ENCODE data around the gene RGP1.
A peak's percentile ranks its signal among the peaks of the same experiment; 100 is the strongest.

RGP1 gene

DNA sequence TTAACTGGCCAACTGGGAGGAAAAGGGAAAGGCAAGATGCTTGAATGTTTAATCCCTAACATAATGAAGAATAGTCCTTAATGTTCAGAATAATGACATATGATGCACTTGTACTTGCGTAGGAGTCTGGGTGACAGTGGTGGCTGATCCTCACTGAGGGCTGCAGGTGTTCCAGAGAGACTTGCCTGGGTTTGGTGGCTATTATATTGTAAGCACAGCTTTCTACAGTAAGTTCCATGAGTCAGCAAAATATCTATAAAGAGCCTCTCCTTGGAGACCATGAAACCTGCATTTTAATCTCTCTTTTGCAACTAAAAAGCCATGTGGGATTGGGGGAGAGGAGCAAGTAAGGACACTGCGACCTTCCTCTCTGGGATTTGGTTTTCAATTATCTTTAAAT is 40.5 kb downstream of the RGP1 start:
- H3K27ac ChIP-seq (ENCODE audit: low read depth in 2 of 2, low read length in 2 of 2), result no peak overlapping the region
- no peak overlapping the region for H3K9ac ChIP-seq (ENCODE audit: low read depth in 1 of 2, low read length in 2 of 2)
- peaks cover 3 to 7% of the 10 kb centered on the region in 2 donors for H3K36me3 ChIP-seq (ENCODE audit: control insufficient read depth in 2 of 2, insufficient read depth in 2 of 2, low read length in 2 of 2)
- no peaks in the 10 kb centered on the region for H3K27me3 ChIP-seq (ENCODE audit: control insufficient read depth in 2 of 2, insufficient read depth in 2 of 2, low read length in 2 of 2)
- no peak overlapping the region for H3K4me3 ChIP-seq (ENCODE audit: low read length in 2 of 2)
- peaks cover 6 to 10% of the 10 kb centered on the region in 2 donors for H3K4me1 ChIP-seq (ENCODE audit: control insufficient read depth in 2 of 2, insufficient read depth in 2 of 2, low read length in 2 of 2)
- H3K9me3 ChIP-seq (ENCODE audit: control insufficient read depth in 2 of 2, low read length in 2 of 2), result no peaks in the 10 kb centered on the region

DNA sequence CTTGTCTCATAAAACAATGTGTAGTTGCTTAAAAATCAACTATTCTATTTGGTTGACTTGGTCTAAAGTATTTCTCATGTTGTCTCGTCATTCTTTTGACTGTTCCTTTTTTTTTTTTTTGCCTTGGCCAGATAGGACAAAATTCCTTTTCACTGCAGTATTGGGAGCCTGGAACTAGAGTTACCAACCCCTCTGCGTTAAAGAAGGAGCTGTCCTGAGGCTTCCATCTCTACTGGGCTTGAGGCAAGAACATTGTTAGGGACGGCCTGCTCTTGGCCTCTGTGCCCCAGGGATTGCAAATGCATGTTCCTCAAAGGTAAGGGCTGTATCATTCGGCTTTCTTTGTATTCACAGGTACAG is 40.9 kb downstream of the RGP1 start:
- no peaks in the 10 kb centered on the region for H3K9me3 ChIP-seq (ENCODE audit: control insufficient read depth in 2 of 2, low read length in 2 of 2)
- no peaks in the 10 kb centered on the region for H3K27me3 ChIP-seq (ENCODE audit: control insufficient read depth in 2 of 2, insufficient read depth in 2 of 2, low read length in 2 of 2)
- H3K4me3 ChIP-seq (ENCODE audit: low read length in 2 of 2), result no peak overlapping the region
- no peak overlapping the region for H3K27ac ChIP-seq (ENCODE audit: low read depth in 2 of 2, low read length in 2 of 2)
- peaks cover 3 to 7% of the 10 kb centered on the region in 2 donors for H3K36me3 ChIP-seq (ENCODE audit: control insufficient read depth in 2 of 2, insufficient read depth in 2 of 2, low read length in 2 of 2)
- peaks cover 6 to 10% of the 10 kb centered on the region in 2 donors for H3K4me1 ChIP-seq (ENCODE audit: control insufficient read depth in 2 of 2, insufficient read depth in 2 of 2, low read length in 2 of 2)
- H3K9ac ChIP-seq (ENCODE audit: low read depth in 1 of 2, low read length in 2 of 2), result no peak overlapping the region

DNA sequence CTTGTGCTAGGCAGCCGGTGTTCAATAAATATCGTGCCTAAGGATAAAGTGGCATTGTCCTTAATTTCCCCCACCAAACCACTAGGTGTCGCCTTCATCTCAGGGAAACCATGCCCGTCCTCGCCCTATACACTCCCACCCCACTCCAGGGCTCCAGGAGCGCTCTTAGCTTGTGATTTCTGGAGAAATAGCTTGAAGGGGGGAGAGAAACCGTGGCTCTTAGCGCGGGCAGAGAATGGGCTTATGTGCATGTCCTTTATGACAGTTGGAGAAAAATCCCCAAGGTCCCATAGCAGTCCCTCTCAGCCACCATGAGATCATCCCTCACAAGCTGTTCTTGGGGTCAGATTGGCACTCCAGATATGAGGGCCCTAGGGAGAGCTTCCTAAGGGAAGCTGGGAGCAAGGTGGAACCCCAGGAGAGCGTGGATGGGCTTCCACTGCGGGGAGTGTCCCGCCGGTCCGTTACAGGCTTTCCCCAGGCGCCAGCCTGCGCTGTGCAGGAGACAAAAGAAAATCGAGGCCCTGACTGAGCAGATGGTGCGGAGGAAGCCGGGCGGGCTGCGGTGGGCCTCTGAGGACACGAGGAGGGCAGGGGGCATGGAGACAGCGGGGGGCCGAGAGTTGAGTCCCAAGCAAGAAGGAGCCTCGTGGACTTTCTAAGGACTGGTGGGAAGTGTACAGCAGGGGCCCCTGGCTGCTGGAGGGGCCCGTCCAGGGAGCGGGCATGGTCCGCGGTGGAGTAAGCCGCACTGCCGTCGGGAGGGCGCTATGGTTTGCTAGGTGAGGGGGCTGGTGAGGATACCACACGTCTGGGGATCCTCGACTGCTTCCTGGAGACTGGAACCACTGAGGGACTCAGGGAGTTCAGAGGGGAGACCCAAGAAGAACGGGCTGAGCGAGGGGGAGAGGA is 41.6 kb downstream of the RGP1 start:
- no peaks in the 10 kb centered on the region for H3K27me3 ChIP-seq (ENCODE audit: control insufficient read depth in 2 of 2, insufficient read depth in 2 of 2, low read length in 2 of 2)
- peak overlapping the region in 1 of 2 donors; percentile 33 for H3K27ac ChIP-seq (ENCODE audit: low read depth in 2 of 2, low read length in 2 of 2)
- H3K9me3 ChIP-seq (ENCODE audit: control insufficient read depth in 2 of 2, low read length in 2 of 2), result no peaks in the 10 kb centered on the region
- H3K4me1 ChIP-seq (ENCODE audit: control insufficient read depth in 2 of 2, insufficient read depth in 2 of 2, low read length in 2 of 2), result peaks cover 6 to 10% of the 10 kb centered on the region in 2 donors
- no peak overlapping the region for H3K4me3 ChIP-seq (ENCODE audit: low read length in 2 of 2)
- H3K9ac ChIP-seq (ENCODE audit: low read depth in 1 of 2, low read length in 2 of 2), result no peak overlapping the region
- H3K36me3 ChIP-seq (ENCODE audit: control insufficient read depth in 2 of 2, insufficient read depth in 2 of 2, low read length in 2 of 2), result peaks cover 3 to 4% of the 10 kb centered on the region in 2 donors

DNA sequence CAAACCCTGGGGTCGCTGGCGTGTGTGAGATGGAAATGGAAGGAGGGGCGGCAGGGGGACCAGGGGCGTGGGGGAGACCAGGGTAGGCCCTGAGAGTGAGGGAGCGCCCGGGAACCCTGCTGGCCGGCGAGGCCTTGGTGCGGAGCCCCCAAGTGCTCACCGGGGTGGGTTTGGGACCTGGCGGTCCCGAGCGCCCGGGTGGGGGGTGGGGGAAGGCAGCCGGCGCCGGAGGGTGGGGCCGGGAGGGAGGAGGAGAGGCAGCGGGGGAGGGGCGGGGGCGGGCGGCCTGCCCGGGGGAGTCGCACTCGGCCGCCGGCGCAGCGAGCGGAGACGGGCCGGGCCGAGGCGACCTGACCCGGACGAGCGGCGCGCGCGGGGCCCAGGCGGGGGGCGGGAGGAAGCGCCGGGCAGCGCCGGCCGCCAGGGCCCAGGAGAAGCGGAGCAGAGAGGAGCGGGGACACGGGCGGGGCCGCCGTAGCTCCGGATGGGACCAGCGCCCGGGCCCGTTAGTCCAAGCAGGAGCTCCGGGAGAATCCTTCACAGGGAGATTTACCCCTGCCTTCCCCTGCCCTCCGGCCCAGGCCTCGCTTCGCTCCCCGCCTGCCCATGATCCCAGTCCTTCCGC is 42.3 kb downstream of the RGP1 start, which contains the start of gene NPR2:
NPR2 (plus strand) TSS at position 295 of the 625 bp plus-strand sequence. CDS start 818 bp downstream, outside the sequence.
- H3K4me3 ChIP-seq (ENCODE audit: low read length in 2 of 2), result peak within 1 kb of the TSS in 1 of 2 donors; percentile 22
- H3K27ac ChIP-seq (ENCODE audit: low read depth in 2 of 2, low read length in 2 of 2), result peak within 1 kb of the TSS in 1 of 2 donors; percentile 33

DNA sequence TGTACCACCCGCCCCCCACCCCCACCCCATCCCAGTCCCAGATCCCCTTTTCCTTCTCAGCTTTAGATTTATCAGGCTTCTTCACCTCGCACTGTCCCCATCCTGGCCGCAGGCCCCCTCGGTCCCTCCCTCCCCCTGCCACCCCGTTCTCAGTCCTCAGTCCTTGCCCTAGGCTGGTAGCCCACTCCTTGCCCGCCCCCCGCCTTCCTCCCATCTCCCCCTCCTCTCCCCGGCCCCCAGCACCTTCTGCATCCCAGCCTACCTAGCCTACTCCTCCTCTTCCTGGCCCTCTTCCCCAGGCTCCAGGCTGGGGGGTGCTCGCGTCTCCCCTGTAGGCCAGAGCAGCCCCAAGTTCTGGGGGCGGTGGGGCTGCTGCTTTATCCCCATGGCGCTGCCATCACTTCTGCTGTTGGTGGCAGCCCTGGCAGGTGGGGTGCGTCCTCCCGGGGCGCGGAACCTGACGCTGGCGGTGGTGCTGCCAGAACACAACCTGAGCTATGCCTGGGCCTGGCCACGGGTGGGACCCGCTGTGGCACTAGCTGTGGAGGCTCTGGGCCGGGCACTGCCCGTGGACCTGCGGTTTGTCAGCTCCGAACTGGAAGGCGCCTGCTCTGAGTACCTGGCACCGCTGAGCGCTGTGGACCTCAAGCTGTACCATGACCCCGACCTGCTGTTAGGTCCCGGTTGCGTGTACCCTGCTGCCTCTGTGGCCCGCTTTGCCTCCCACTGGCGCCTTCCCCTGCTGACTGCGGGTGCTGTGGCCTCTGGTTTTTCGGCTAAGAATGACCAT is 43.1 kb downstream of the RGP1 start:
- Histone ChIP-seq H3K4me3 (ENCODE audit: low read length in 2 of 2) (no peak overlapping the region), H3K9me3 (ENCODE audit: control insufficient read depth in 2 of 2, low read length in 2 of 2) (no peaks in the 10 kb centered on the region), H3K9ac (ENCODE audit: low read depth in 1 of 2, low read length in 2 of 2) (no peak overlapping the region), H3K36me3 (ENCODE audit: control insufficient read depth in 2 of 2, insufficient read depth in 2 of 2, low read length in 2 of 2) (peaks cover 3 to 4% of the 10 kb centered on the region in 2 donors), H3K27ac (ENCODE audit: low read depth in 2 of 2, low read length in 2 of 2) (no peak overlapping the region), H3K4me1 (ENCODE audit: control insufficient read depth in 2 of 2, insufficient read depth in 2 of 2, low read length in 2 of 2) (peaks cover 6 to 10% of the 10 kb centered on the region in 2 donors), H3K27me3 (ENCODE audit: control insufficient read depth in 2 of 2, insufficient read depth in 2 of 2, low read length in 2 of 2) (no peaks in the 10 kb centered on the region)

More for the DNA sequence above, 42.3 kb downstream of the RGP1 start, which contains the start of gene NPR2:
- peak within 1 kb of the TSS in 1 of 2 donors; percentile 12 for H3K9ac ChIP-seq (ENCODE audit: low read depth in 1 of 2, low read length in 2 of 2)
- H3K4me1 ChIP-seq (ENCODE audit: control insufficient read depth in 2 of 2, insufficient read depth in 2 of 2, low read length in 2 of 2), result peaks cover 6 to 10% of the 10 kb centered on the region in 2 donors
- no peaks in the 10 kb centered on the region for H3K9me3 ChIP-seq (ENCODE audit: control insufficient read depth in 2 of 2, low read length in 2 of 2)
- H3K36me3 ChIP-seq (ENCODE audit: control insufficient read depth in 2 of 2, insufficient read depth in 2 of 2, low read length in 2 of 2), result peaks cover 3 to 4% of the 10 kb centered on the region in 2 donors
- H3K27me3 ChIP-seq (ENCODE audit: control insufficient read depth in 2 of 2, insufficient read depth in 2 of 2, low read length in 2 of 2), result no peaks in the 10 kb centered on the region

DNA sequence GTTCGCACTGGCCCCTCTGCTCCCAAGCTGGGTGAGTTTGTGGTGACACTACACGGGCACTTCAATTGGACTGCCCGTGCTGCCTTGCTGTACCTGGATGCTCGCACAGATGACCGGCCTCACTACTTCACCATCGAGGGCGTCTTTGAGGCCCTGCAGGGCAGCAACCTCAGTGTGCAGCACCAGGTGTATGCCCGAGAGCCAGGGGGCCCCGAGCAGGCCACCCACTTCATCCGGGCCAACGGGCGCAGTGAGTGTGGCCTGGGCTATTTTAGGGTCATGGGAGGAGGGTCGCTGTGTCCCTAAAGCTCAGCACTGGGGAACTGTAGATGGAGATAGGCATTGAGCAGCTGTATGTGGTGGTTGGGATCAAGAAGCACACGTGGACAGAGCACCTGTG is 43.7 kb downstream of the RGP1 start:
- Histone ChIP-seq H3K27ac (ENCODE audit: low read depth in 2 of 2, low read length in 2 of 2) (no peak overlapping the region), H3K9ac (ENCODE audit: low read depth in 1 of 2, low read length in 2 of 2) (no peak overlapping the region), H3K36me3 (ENCODE audit: control insufficient read depth in 2 of 2, insufficient read depth in 2 of 2, low read length in 2 of 2) (peaks cover 3 to 4% of the 10 kb centered on the region in 2 donors), H3K9me3 (ENCODE audit: control insufficient read depth in 2 of 2, low read length in 2 of 2) (no peaks in the 10 kb centered on the region), H3K4me1 (ENCODE audit: control insufficient read depth in 2 of 2, insufficient read depth in 2 of 2, low read length in 2 of 2) (peaks cover 6 to 10% of the 10 kb centered on the region in 2 donors), H3K27me3 (ENCODE audit: control insufficient read depth in 2 of 2, insufficient read depth in 2 of 2, low read length in 2 of 2) (no peaks in the 10 kb centered on the region), H3K4me3 (ENCODE audit: low read length in 2 of 2) (no peak overlapping the region)

DNA sequence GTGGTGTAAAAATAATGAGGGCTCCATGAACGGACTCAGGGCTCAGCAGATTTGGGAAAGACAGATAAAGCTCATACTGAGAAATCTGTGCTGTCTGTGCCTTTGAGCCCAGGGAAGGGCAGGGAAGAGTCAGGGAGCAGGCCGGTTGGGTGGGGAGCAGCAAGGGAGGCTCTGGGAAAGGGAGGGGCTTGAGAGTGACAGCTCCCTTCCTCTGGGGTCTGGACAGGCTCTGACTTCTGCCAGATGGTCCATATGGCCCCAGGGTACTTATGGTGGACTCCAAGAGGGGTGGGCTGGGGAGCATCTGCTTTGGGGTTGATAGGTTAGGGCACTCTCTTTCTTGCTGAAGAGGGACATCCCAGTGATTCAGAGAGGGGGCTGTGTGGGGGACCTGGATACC is 44.4 kb downstream of the RGP1 start:
- Histone ChIP-seq H3K27me3 (ENCODE audit: control insufficient read depth in 2 of 2, insufficient read depth in 2 of 2, low read length in 2 of 2) (no peaks in the 10 kb centered on the region), H3K4me3 (ENCODE audit: low read length in 2 of 2) (no peak overlapping the region), H3K9ac (ENCODE audit: low read depth in 1 of 2, low read length in 2 of 2) (no peak overlapping the region), H3K36me3 (ENCODE audit: control insufficient read depth in 2 of 2, insufficient read depth in 2 of 2, low read length in 2 of 2) (peaks cover 3 to 4% of the 10 kb centered on the region in 2 donors), H3K9me3 (ENCODE audit: control insufficient read depth in 2 of 2, low read length in 2 of 2) (no peaks in the 10 kb centered on the region), H3K4me1 (ENCODE audit: control insufficient read depth in 2 of 2, insufficient read depth in 2 of 2, low read length in 2 of 2) (peaks cover 6 to 10% of the 10 kb centered on the region in 2 donors), H3K27ac (ENCODE audit: low read depth in 2 of 2, low read length in 2 of 2) (no peak overlapping the region)

DNA sequence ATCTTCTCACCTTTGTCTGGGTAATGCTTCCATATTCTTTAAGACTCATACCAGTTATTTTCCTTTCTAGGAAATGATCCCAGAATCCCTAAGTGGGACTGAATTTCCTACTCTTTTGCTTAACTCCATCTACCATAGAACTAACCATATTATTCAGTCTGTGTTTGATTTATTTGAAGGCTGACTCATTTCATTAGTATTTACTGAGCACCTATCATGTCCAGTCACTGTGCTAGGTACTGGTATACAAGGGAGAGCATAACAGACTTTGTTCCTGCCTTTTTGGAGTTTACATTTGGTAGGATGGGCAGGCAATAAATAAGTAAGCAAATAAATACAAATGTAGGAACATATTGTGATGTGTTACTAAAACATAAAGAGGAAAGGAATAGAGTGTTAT is 46.6 kb downstream of the RGP1 start:
- H3K4me3 ChIP-seq (ENCODE audit: low read length in 2 of 2), result no peak overlapping the region
- peaks cover 1 to 6% of the 10 kb centered on the region in 2 donors for H3K4me1 ChIP-seq (ENCODE audit: control insufficient read depth in 2 of 2, insufficient read depth in 2 of 2, low read length in 2 of 2)
- H3K9me3 ChIP-seq (ENCODE audit: control insufficient read depth in 2 of 2, low read length in 2 of 2), result no peaks in the 10 kb centered on the region
- H3K27ac ChIP-seq (ENCODE audit: low read depth in 2 of 2, low read length in 2 of 2), result no peak overlapping the region
- H3K36me3 ChIP-seq (ENCODE audit: control insufficient read depth in 2 of 2, insufficient read depth in 2 of 2, low read length in 2 of 2), result peaks cover 8 to 11% of the 10 kb centered on the region in 2 donors
- H3K27me3 ChIP-seq (ENCODE audit: control insufficient read depth in 2 of 2, insufficient read depth in 2 of 2, low read length in 2 of 2), result no peaks in the 10 kb centered on the region
- H3K9ac ChIP-seq (ENCODE audit: low read depth in 1 of 2, low read length in 2 of 2), result no peak overlapping the region

DNA sequence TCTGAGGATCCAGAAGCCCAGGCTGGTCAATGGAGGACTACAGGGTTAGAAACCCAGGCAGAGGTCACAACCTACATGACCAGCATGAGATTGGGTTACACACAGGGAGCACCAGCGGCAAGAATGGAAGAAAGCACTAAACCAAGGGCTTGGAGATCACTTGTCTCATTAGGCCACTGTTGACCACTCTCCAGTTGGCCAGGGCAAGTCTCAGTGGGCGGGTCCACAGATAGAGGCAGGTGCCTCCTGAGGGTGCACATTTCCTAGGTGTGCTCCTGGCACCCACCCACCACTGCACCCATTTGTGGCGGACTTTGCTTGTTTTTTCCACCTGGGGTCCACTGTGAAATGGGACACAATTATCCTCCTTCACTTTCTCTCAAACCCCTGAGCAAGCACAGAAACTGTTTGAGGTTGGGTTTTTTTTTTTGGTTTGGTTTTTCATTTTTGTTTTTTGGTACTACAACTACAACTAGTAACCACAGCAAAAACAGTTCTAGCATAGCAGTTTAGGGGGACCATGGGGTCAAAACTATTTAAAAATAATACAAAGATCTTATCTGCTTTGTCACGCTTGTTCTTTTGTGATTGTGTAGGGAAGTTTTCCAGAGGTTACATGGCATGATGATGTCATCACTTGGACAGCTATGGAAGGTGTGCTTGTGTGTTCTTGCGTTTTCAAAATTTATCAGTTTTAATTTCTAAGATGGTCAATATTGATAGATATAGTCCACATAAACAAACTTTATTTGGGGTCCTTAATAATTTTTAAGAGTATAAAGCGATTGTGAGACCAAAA is 48.4 kb downstream of the RGP1 start:
- H3K36me3 ChIP-seq (ENCODE audit: control insufficient read depth in 2 of 2, insufficient read depth in 2 of 2, low read length in 2 of 2), result peaks cover 25 to 26% of the 10 kb centered on the region in 2 donors
- H3K9ac ChIP-seq (ENCODE audit: low read depth in 1 of 2, low read length in 2 of 2), result no peak overlapping the region
- H3K27me3 ChIP-seq (ENCODE audit: control insufficient read depth in 2 of 2, insufficient read depth in 2 of 2, low read length in 2 of 2), result no peaks in the 10 kb centered on the region
- H3K4me1 ChIP-seq (ENCODE audit: control insufficient read depth in 2 of 2, insufficient read depth in 2 of 2, low read length in 2 of 2), result peaks cover 0 to 4% of the 10 kb centered on the region in 2 donors
- no peak overlapping the region for H3K4me3 ChIP-seq (ENCODE audit: low read length in 2 of 2)
- H3K9me3 ChIP-seq (ENCODE audit: control insufficient read depth in 2 of 2, low read length in 2 of 2), result no peaks in the 10 kb centered on the region
- H3K27ac ChIP-seq (ENCODE audit: low read depth in 2 of 2, low read length in 2 of 2), result no peak overlapping the region
